LoVo (cell line): ENCODE results near the gene TMEM69.
"Not testable (repeated sequence)": the region's sequence is repeated elsewhere in the genome, so short reads cannot be mapped to it uniquely, and the experiment has no call there.

Experiments
- DNase-seq: peaks from one replicate; pipeline ENCODE4 v3.0.0-alpha.2; 2016; ENCODE audit warnings: low spot score

Gene TMEM69

GRCh38 chr1:45739641-45740156 is 51.7 kb downstream of the TMEM69 start:
- not testable (repeated sequence) for DNase-seq
